ENCODE results near the gene CCT8.
A peak's percentile ranks its signal among the peaks of the same experiment; 100 is the strongest.

CCT8 gene

GRCh38 chr21:29077651-29078090 is 4.2 kb upstream of the CCT8 start:
- peak overlapping the region; percentile 44 for H3K4me3 ChIP-seq (ENCODE audit: low read depth, low read length)
- TF ChIP-seq CTCF (IDR thresholded peaks at IDR 0.05; ENCODE audit: low read depth, low read length): no peak

GRCh38 chr21:29076731-29077640 is 3.5 kb upstream of the CCT8 start:
- peak overlapping the region; percentile 44 for H3K4me3 ChIP-seq (ENCODE audit: low read depth, low read length)

- no peak for TF ChIP-seq CTCF (IDR thresholded peaks at IDR 0.05; ENCODE audit: low read depth, low read length)
- H3K4me3 ChIP-seq (ENCODE audit: low read depth, low read length): no peak overlapping the region
Observed at GRCh38 chr21:29075706-29076466, 2.4 kb upstream of the CCT8 start.

GRCh38 chr21:29074783-29075182 is 1.3 kb upstream of the CCT8 start:
- TF ChIP-seq CTCF (IDR thresholded peaks at IDR 0.05; ENCODE audit: low read depth, low read length): no peak
- H3K4me3 ChIP-seq (ENCODE audit: low read depth, low read length): no peak overlapping the region

GRCh38 chr21:29074007-29074376 is 544 bp upstream of the CCT8 start:
- no peak for TF ChIP-seq CTCF (IDR thresholded peaks at IDR 0.05; ENCODE audit: low read depth, low read length)

GRCh38 chr21:29072873-29073221 is 601 bp downstream of the CCT8 start:
- TF ChIP-seq CTCF (IDR thresholded peaks at IDR 0.05; ENCODE audit: low read depth, low read length): no peak
- peak overlapping the region; percentile 90 for H3K4me3 ChIP-seq (ENCODE audit: low read depth, low read length)

More at GRCh38 chr21:29074007-29074376, 544 bp upstream of the CCT8 start:
- peak overlapping the region; percentile 90 for H3K4me3 ChIP-seq (ENCODE audit: low read depth, low read length)

GRCh38 chr21:29064850-29065481 is 8.5 kb downstream of the CCT8 start:
- no peak for TF ChIP-seq CTCF (IDR thresholded peaks at IDR 0.05; ENCODE audit: low read depth, low read length)
- H3K4me3 ChIP-seq (ENCODE audit: low read depth, low read length): no peak overlapping the region

Measured in WI38 (cell line).